H1 (cell line): ENCODE results near the gene AGT. TPM values are rescaled to one million over a fixed set of nuclear protein-coding genes. Genes with fewer than 3 reads are reported as not detected.

Experiments
- CTCF ChIA-PET: fragments of 300-600 bp; sonication (Branson Sonifier 250); formaldehyde crosslinking; loops from one replicate; lab custom pipeline; 2021; ENCODE audit not compliant: partially characterized antibody; lab: Charles Lee
- POLR2A ChIA-PET: fragments of 300-600 bp; sonication (Branson Sonifier 250); formaldehyde crosslinking; loops from one replicate; lab custom pipeline; 2021; ENCODE audit warnings: inconsistent platforms; ENCODE audit not compliant: partially characterized antibody; lab: Charles Lee
- DNase-seq, 2 experiments: peaks; one replicate each; pipeline versions ENCODE4 v3.0.0 to v3.0.0-alpha.2; 2010 to 2022; ENCODE audit warnings: low spot score in 2 of 2, low read depth in 1 of 2, mixed read lengths in 1 of 2
- FAIRE-seq: peaks from 2 replicates; lab custom pipeline; 2011; peaks lifted over from hg19 to GRCh38; lab: Jason Lieb, UNC
- H2AFZ ChIP-seq: 2 replicates; pipeline ENCODE4 v1.8.1; 2012; ENCODE audit warnings: low read length, inconsistent platforms
- H2AK5ac ChIP-seq: 2 replicates; pipeline ENCODE4 v1.6.1; 2013; ENCODE audit warnings: low read depth, low read length
- H2BK120ac ChIP-seq: replicated peaks from 2 replicates; pipeline ENCODE3; 2013; ENCODE audit warnings: low read depth, low read length, inconsistent platforms
- H2BK12ac ChIP-seq: 2 replicates; pipeline ENCODE4 v1.6.1; 2013; ENCODE audit warnings: low read depth, low read length
- H2BK15ac ChIP-seq: 2 replicates; pipeline ENCODE4 v1.6.1; 2013; ENCODE audit warnings: low read length
- H2BK20ac ChIP-seq: 2 replicates; pipeline ENCODE4 v1.6.1; 2013; ENCODE audit warnings: low read length
- H2BK5ac ChIP-seq: 2 replicates; pipeline ENCODE4 v1.6.1; 2013; ENCODE audit warnings: low read depth, low read length
- H3K14ac ChIP-seq: 2 replicates; pipeline ENCODE4 v1.6.1; 2013; ENCODE audit warnings: inconsistent platforms; ENCODE audit not compliant: insufficient read length
- H3K18ac ChIP-seq: 2 replicates; pipeline ENCODE4 v1.6.1; 2013; ENCODE audit warnings: low read length; ENCODE audit errors: extremely low read depth
- H3K23ac ChIP-seq: 2 replicates; pipeline ENCODE4 v1.6.1; 2013; ENCODE audit warnings: inconsistent platforms; ENCODE audit not compliant: insufficient read length
- H3K23me2 ChIP-seq: 2 replicates; pipeline ENCODE4 v1.6.1; 2013; ENCODE audit warnings: low read depth, low read length
- H3K27ac ChIP-seq: 2 replicates; pipeline ENCODE4 v1.6.1; 2011; ENCODE audit warnings: low read depth, low read length, inconsistent platforms
- H3K27me3 ChIP-seq, 4 experiments: replicated peaks in 1 of 4; 1 replicate in 1 of 4; 2 replicates in 3 of 4; pipeline versions ENCODE4 v1.6.1 to v1.8.1; 2011 to 2013; ENCODE audit warnings: low read length in 3 of 4, mild to moderate bottlenecking in 3 of 4, inconsistent platforms in 2 of 4, mixed read lengths in 2 of 4, moderate library complexity in 1 of 4; ENCODE audit not compliant: control insufficient read depth in 3 of 4, insufficient read depth in 3 of 4; ENCODE audit errors: extremely low read depth in 1 of 4
- H3K36me3 ChIP-seq, 4 experiments: 2 replicates each; pipeline versions ENCODE4 v1.6.1 to v1.8.1; 2011 to 2013; ENCODE audit warnings: mild to moderate bottlenecking in 4 of 4, low read length in 3 of 4, moderate library complexity in 2 of 4, control low read depth in 1 of 4, inconsistent platforms in 1 of 4; ENCODE audit not compliant: insufficient read depth in 4 of 4, control insufficient read depth in 2 of 4
- H3K4ac ChIP-seq: replicated peaks from 2 replicates; pipeline ENCODE3; 2013; ENCODE audit warnings: low read length, low read depth, mixed read lengths, inconsistent platforms; ENCODE audit not compliant: insufficient read length
- H3K4me1 ChIP-seq, 4 experiments: replicated peaks in 1 of 4; 1 replicate in 1 of 4; 2 replicates in 3 of 4; pipeline versions ENCODE4 v1.6.1 to v1.8.1; 2011 to 2013; ENCODE audit warnings: low read length in 3 of 4, inconsistent platforms in 2 of 4, mixed read lengths in 1 of 4; ENCODE audit not compliant: insufficient read depth in 4 of 4, control insufficient read depth in 3 of 4
- H3K4me2 ChIP-seq, 2 experiments: 2 replicates each; pipeline versions ENCODE4 v1.6.1 to v1.8.1; 2011 to 2013; ENCODE audit warnings: low read depth in 2 of 2, low read length in 2 of 2, control low read depth in 1 of 2, inconsistent platforms in 1 of 2, mild to moderate bottlenecking in 1 of 2; ENCODE audit not compliant: insufficient read depth in 1 of 2
- H3K4me3 ChIP-seq, 4 experiments: fragments of 200-600, 300-600 bp in 1 of 4; sonication (generic), shearing (Covaris generic), sonication (Bioruptor Twin) in 1 of 4; 2 replicates each; pipeline versions ENCODE4 v1.5.1 to v1.8.1; 2011 to 2016; ENCODE audit warnings: low read length in 4 of 4, low read depth in 3 of 4, control low read depth in 2 of 4, inconsistent platforms in 2 of 4, mild to moderate bottlenecking in 2 of 4, mixed read lengths in 1 of 4, moderate library complexity in 1 of 4; ENCODE audit not compliant: insufficient read depth in 2 of 4; ENCODE audit errors: extremely low read depth in 1 of 4
- H3K56ac ChIP-seq: replicated peaks from 2 replicates; pipeline ENCODE3; 2013; ENCODE audit warnings: low read depth, mild to moderate bottlenecking, mixed read lengths, low read length, inconsistent platforms; ENCODE audit not compliant: insufficient read length
- H3K79me1 ChIP-seq: 2 replicates; pipeline ENCODE4 v1.6.1; 2013; ENCODE audit warnings: low read depth, low read length, control low read depth
- H3K79me2 ChIP-seq, 2 experiments: 2 replicates each; pipeline versions ENCODE4 v1.6.1 to v1.8.1; 2012 to 2013; ENCODE audit warnings: low read length in 2 of 2, mild to moderate bottlenecking in 2 of 2, inconsistent platforms in 1 of 2; ENCODE audit not compliant: insufficient read depth in 2 of 2, control insufficient read depth in 1 of 2
- H3K9ac ChIP-seq, 4 experiments: replicated peaks in 1 of 4; 1 replicate in 1 of 4; 2 replicates in 3 of 4; pipeline versions ENCODE4 v1.6.1 to v1.8.1; 2011 to 2013; ENCODE audit warnings: low read depth in 3 of 4, low read length in 3 of 4, control low read depth in 2 of 4, mild to moderate bottlenecking in 2 of 4, moderate library complexity in 2 of 4, inconsistent platforms in 1 of 4; ENCODE audit errors: extremely low read depth in 1 of 4
- H3K9me3 ChIP-seq, 2 experiments: 2 replicates each; pipeline versions ENCODE4 v1.6.1 to v1.8.1; 2012 to 2013; ENCODE audit warnings: mild to moderate bottlenecking in 2 of 2, moderate library complexity in 2 of 2, control low read depth in 1 of 2, inconsistent platforms in 1 of 2, low read depth in 1 of 2, low read length in 1 of 2, mixed read lengths in 1 of 2; ENCODE audit not compliant: insufficient read depth in 2 of 2
- H4K20me1 ChIP-seq, 2 experiments: replicated peaks in 1 of 2; 2 replicates each; pipeline versions ENCODE3 to v1.8.1; 2011 to 2013; ENCODE audit warnings: inconsistent platforms in 2 of 2, low read length in 2 of 2, mild to moderate bottlenecking in 1 of 2; ENCODE audit not compliant: insufficient read depth in 2 of 2, control insufficient read depth in 1 of 2
- H4K5ac ChIP-seq: 2 replicates; pipeline ENCODE4 v1.6.1; 2013; ENCODE audit warnings: low read length, low read depth, mixed read lengths, inconsistent platforms; ENCODE audit not compliant: insufficient read length
- H4K8ac ChIP-seq: 2 replicates; pipeline ENCODE4 v1.8.0; 2013; ENCODE audit warnings: mild to moderate bottlenecking, moderate library complexity, low read length, inconsistent platforms; ENCODE audit not compliant: insufficient read depth; ENCODE audit errors: extremely low read depth
- H4K91ac ChIP-seq: replicated peaks from 2 replicates; pipeline ENCODE3; 2013; ENCODE audit warnings: low read length, mixed read lengths, inconsistent platforms; ENCODE audit not compliant: insufficient read length
- RAD21 ChIP-seq, 2 experiments: IDR thresholded peaks in 1 of 2; conservative IDR thresholded peaks in 1 of 2; 2 replicates each; pipeline ENCODE4 v1.6.1; 2011; ENCODE audit warnings: low read depth in 2 of 2, low read length in 2 of 2, improper control_type of control experiment in 1 of 2, inconsistent platforms in 1 of 2, mild to moderate bottlenecking in 1 of 2, moderate library complexity in 1 of 2
- WGBS, 2 experiments: shearing (Covaris generic) in 1 of 2; methylation state at CpG; one replicate each; pipeline versions ENCODE4 v1.1.6 to v1.1.7; 2013 to 2015; ENCODE audit warnings: low lambda C conversion rate in 2 of 2, mixed read lengths in 2 of 2, inconsistent platforms in 1 of 2, low coverage in 1 of 2, missing lambda C conversion rate in 1 of 2; ENCODE audit not compliant: insufficient replicate concordance in 2 of 2, insufficient coverage in 1 of 2, insufficient read length in 1 of 2; ENCODE audit errors: extremely low coverage in 1 of 2, missing lambda C conversion rate in 1 of 2; 5-methylcytosine and 5-hydroxymethylcytosine counted together
- polyA plus RNA-seq, 7 experiments: library from polyadenylated mRNA; depleted of rRNA in 3 of 7; stranded (reverse) in 5 of 7; unstranded in 2 of 7; fragments of >200 nt in 5 of 7; fragments of 200-250 nt in 2 of 7; gene quantifications; 1 replicate in 5 of 7; 2 replicates in 1 of 7; 4 replicates in 1 of 7; pipeline versions ENCODE4 v1.2.1 to v1.2.3, GENCODE V29; 2011 to 2013; ENCODE audit warnings: missing spikeins in 2 of 7, mixed read lengths in 2 of 7
- total RNA-seq: library from RNA; stranded (reverse); fragmentation: NEBNext Ultra II Directional; extraction: Animal tissue kit (Norgen Biotek cat#: 25700); gene quantifications from 2 replicates; pipeline ENCODE4 v1.2.1, GENCODE V29; 2021
- TF ChIP-seq, protein P1 (sequence below), 3 experiments: IDR thresholded peaks; 1 replicate in 2 of 3; 2 replicates in 1 of 3; pipeline versions ENCODE4 v1.5.1 to v1.6.1; 2011; ENCODE audit warnings: low read length in 3 of 3, mild to moderate bottlenecking in 3 of 3, inconsistent platforms in 2 of 3, low read depth in 1 of 3, moderate library complexity in 1 of 3; ENCODE audit not compliant: insufficient read depth in 1 of 3; ENCODE audit errors: control extremely low read depth in 1 of 3
- TF ChIP-seq, protein P2 (sequence below): IDR thresholded peaks from 2 replicates; pipeline ENCODE4 v1.6.1; 2011; ENCODE audit warnings: low read depth, mild to moderate bottlenecking, low read length; ENCODE audit not compliant: insufficient read depth

Gene AGT
- total and polyA plus RNA-seq, 2 of the 8 experiments (the other 6 are each of a cell fraction or from before 2014, with no cell fraction given), result 0.20 TPM; not detected in 1

DNA sequence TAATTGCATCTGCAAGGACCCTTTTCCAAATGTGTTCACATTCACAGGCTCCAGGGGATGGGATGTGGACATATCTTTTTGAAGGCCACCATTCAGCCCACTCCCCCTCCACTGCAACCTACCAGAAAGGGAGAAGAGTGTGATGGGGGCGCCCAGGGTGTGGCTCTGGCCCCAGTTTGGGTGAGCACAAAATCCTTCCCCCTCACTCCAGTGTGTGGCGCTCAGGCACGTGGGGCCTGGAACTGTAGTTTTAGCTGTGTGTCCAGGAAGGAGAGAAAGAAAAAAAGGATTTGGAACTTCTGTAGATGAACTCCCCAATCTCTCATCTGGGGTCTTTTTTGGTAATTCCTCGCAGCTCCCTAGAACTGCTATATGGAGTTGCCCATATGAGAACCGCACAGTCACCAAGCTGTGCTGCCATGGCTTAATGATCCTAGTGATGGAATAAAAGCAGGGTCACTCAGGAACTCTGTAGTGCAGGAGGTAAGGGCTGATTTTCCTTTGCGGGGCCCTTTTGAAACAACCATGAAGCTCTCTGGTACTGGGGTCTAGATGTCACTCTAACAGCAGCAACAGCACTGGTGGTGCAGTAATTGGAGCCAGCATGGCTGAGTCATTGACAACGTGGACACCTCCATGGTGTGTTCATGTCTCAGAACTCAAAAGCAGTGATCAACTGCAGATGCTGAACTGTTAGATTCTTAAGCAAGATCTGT, 17.0 kb downstream of the AGT start:
- H3K27me3 ChIP-seq, result no peaks in the 10 kb centered on the region
- H2BK120ac ChIP-seq, result no peak overlapping the region
- H3K23ac ChIP-seq, result no peak overlapping the region
- no peaks in the 10 kb centered on the region for H3K79me2 ChIP-seq
- no peak overlapping the region for H4K5ac ChIP-seq
- no peak overlapping the region for H3K4me3 ChIP-seq
- H3K23me2 ChIP-seq, result no peaks in the 10 kb centered on the region
- H3K9ac ChIP-seq, result no peak overlapping the region
- peaks cover 0 to 21% (median 8%) of the 10 kb centered on the region in 4 experiments; a peak in 6 of 8 replicates for H3K36me3 ChIP-seq
- H2BK12ac ChIP-seq, result no peak overlapping the region
- H2BK20ac ChIP-seq, result no peak overlapping the region
- H2AFZ ChIP-seq, result no peak overlapping the region
- peaks cover 0 to 8% (median 1%) of the 10 kb centered on the region in 4 experiments; a peak in 1 of 7 replicates for H3K4me1 ChIP-seq
- H4K8ac ChIP-seq, result no peak overlapping the region
- no peak overlapping the region for H3K14ac ChIP-seq
- TF ChIP-seq RAD21 (IDR thresholded peaks at IDR 0.05 in 1 of 2, conservative IDR thresholded peaks at IDR 0.05 in 1 of 2; ENCODE audit: low read depth in 2 of 2, low read length in 2 of 2), result peak; percentile 25 to 30; a peak in 2 of 4 replicates
- TF ChIP-seq, protein P1, sequence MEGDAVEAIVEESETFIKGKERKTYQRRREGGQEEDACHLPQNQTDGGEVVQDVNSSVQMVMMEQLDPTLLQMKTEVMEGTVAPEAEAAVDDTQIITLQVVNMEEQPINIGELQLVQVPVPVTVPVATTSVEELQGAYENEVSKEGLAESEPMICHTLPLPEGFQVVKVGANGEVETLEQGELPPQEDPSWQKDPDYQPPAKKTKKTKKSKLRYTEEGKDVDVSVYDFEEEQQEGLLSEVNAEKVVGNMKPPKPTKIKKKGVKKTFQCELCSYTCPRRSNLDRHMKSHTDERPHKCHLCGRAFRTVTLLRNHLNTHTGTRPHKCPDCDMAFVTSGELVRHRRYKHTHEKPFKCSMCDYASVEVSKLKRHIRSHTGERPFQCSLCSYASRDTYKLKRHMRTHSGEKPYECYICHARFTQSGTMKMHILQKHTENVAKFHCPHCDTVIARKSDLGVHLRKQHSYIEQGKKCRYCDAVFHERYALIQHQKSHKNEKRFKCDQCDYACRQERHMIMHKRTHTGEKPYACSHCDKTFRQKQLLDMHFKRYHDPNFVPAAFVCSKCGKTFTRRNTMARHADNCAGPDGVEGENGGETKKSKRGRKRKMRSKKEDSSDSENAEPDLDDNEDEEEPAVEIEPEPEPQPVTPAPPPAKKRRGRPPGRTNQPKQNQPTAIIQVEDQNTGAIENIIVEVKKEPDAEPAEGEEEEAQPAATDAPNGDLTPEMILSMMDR (IDR thresholded peaks at IDR 0.05; ENCODE audit: control extremely low read depth in 1 of 3, insufficient read depth in 1 of 3, low read depth in 1 of 3, low read length in 3 of 3), result 0 out of 4 replicates have a peak, but pooled peaks of 1 of the 3 experiments have one; percentile 7
- TF ChIP-seq, protein P2, sequence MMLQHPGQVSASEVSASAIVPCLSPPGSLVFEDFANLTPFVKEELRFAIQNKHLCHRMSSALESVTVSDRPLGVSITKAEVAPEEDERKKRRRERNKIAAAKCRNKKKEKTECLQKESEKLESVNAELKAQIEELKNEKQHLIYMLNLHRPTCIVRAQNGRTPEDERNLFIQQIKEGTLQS, result no peak
- no peak overlapping the region for H3K4ac ChIP-seq
- ChIA-PET CTCF (interaction anchor here (0.8 to 2.7 kb wide), 16 partner anchors 9 to 382 kb away, joined by 3 to 12 read pairs (median 6); partner anchors contain the start of gene AGT), POLR2A (no interaction called here)
- no peak overlapping the region for H3K18ac ChIP-seq
- WGBS, 2 experiments, result 90% methylated on average over 6 of the region's 7 CpGs; no CpG with 5 or more reads in 1 of the 2 experiments
- H3K27ac ChIP-seq, result no peak overlapping the region
- no peak overlapping the region for H3K4me2 ChIP-seq
- H4K20me1 ChIP-seq, result no peaks in the 10 kb centered on the region
- H3K9me3 ChIP-seq, result no peaks in the 10 kb centered on the region
- no peak overlapping the region for H2BK5ac ChIP-seq
- DNase-seq, result no peak
- H3K79me1 ChIP-seq, result no peaks in the 10 kb centered on the region
- no peak for FAIRE-seq
- H4K91ac ChIP-seq, result no peak overlapping the region
- no peak overlapping the region for H3K56ac ChIP-seq
- no peak overlapping the region for H2AK5ac ChIP-seq
- no peak overlapping the region for H2BK15ac ChIP-seq
